SW480 (cell line): Measurements from ENCODE around the gene DFFA.
"Not testable (repeated sequence)": the region's sequence is repeated elsewhere in the genome, so short reads cannot be mapped to it uniquely, and the experiment has no call there.

ENCODE experiments used
- DNase-seq: peaks from one replicate; pipeline ENCODE4 v3.0.0-alpha.2; 2016; ENCODE audit warnings: low spot score

Gene DFFA

DNA sequence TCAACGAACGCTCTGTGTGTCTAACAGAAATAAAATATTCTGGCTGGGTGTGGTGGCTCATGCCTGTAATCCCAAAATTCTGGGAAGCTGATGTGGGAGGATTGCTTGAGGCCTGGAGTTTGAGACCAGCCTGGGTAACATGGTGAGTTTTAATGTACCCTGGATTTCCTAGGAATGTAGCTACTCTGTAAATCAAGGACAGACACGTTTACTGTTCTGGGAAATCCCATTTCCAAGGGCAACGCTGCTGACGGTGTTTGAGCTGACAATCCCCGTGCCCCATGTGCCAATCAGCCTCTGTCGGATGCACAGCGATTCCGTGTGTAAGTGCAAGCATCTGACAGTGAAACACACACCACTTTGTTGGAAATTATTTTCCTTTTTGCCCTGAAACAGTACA lies 14.5 kb downstream of the DFFA start:
- no peak for DNase-seq

- not testable (repeated sequence) for DNase-seq
These were observed 14.9 kb downstream of the DFFA start for GRCh38 chr1:10457462-10457861.

DNA sequence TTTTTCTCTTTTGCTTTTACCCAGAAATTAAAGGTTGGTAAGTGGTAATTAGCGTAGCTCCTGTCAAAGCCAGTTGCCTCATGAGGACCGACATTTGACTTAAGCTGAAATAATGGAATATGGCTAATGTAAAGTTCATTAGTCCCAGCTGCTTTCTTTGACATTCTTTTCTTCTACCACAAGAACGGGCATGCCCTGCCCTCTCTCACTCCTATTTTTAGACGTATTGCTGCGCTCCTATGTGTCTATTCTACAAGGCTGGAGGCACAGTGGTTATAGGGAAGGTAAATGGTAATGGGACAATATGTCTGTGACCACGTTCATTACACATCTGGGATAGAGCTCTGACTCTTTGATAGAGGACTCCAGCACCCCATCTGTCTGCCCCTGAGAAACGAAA lies 15.7 kb downstream of the DFFA start:
- DNase-seq: no peak

DNA sequence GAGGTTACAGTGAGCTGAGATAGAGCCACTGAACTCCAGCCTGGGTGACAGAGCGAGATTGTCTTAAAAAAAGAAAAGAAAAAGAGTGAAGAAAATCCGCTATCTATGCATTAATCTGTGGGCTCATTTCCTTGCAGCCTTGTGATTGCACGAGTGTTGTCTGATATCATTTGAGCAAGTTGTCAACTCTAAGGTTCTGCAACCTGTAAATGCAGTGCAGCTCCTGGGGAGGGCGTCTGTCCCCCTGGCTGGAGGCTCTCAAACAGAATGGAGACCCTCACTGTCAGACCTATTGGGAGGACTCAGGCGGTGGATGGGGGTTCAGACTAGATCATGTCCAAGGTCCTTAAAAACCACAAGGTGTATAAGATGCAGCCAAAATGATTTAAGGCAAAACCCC lies 16.3 kb downstream of the DFFA start:
- no peak for DNase-seq

GRCh38 chr1:10451287-10451686 lies 21.0 kb downstream of the DFFA start:
- no peak for DNase-seq

- DNase-seq: no peak
These were observed 21.5 kb downstream of the DFFA start for GRCh38 chr1:10450836-10451235.

DNA sequence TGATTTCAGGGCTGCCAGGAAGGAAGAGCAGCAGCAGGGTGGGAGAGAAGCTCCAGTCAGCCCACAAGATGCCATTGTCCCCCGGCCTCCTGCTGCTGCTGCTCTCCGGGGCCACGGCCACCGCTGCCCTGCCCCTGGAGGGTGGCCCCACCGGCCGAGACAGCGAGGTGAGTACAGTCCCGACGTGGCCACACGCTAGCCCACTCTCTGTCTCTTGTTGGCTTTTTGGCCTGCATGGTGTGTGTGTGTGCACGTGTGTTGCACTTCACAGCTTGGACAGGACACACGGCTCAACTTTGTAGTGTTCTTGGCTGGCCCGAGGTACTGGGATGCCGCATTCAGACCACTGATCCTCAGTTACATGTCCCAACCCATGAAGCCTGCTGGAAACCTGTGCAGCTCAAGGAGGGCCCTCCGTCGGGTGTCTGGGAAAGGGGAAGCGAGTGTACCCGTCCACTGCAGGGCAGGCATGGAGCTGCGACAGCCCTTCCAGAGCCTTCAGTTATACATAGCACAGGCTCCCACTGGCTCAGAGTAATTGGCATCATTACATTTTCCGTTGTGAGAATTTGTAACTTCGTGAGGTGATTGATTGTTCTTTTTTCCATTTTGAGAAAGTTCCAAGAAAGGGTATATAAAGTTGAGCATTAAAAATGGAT lies 22.0 kb downstream of the DFFA start:
- DNase-seq: no peak

- no peak for DNase-seq
These were observed 22.6 kb downstream of the DFFA start, which contains the start of gene CORT for GRCh38 chr1:10449751-10450150. CORT (plus strand) TSS chr1:10450031; CDS start chr1:10450224, 193 bp downstream.

GRCh38 chr1:10446790-10447422 lies 25.4 kb downstream of the DFFA start:
- no peak for DNase-seq

DNA sequence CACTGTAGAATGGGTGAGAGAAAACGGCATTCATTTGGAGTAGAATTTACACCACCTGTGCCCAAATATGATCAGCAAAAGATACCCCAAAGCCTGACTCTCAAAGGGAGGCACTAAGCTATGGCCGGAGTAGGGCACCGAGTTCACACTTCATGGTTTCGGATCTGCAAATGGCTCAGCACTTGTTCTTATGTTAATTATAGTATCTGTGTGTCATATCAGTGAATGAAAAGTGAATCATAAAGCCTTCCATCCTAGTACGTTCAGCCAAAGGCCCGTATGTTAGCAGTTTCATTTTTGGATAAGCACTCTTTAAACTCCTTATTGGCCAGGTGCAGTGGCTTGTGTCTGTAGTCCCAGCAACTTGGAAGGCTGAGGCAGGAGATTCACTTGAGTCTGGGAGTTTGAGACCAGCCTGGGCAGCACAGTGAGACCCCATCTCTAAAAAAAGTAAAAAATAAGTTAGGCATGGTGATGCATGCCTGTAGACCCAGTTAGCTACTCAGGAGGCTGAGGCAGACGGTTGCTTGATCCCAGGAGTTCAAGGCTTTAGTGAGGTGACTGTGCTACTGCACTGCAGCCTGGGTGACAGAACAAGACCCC lies 27.4 kb downstream of the DFFA start:
- DNase-seq: no peak

DNA sequence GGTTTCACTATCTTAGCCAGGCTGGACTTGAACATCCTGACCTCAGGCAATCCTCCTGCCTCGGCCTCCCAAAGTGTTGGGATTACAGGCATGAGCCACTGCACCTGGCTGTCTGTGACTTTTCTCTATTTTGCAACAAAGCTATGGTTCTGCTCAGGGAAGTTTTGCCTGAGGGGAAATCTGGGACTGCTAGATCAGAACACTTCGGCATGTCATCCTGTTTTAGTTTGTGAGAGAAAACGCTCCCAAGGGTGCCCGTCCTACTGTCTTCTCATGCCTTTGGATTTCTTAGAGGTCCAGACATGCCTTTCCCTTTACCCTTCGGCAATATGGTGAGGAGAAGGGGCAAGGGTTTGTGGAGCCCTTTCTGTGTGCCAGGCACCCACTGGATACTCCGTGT lies 28.1 kb downstream of the DFFA start:
- DNase-seq: no peak

GRCh38 chr1:10440794-10441193 lies 31.5 kb downstream of the DFFA start:
- DNase-seq: no peak

DNA sequence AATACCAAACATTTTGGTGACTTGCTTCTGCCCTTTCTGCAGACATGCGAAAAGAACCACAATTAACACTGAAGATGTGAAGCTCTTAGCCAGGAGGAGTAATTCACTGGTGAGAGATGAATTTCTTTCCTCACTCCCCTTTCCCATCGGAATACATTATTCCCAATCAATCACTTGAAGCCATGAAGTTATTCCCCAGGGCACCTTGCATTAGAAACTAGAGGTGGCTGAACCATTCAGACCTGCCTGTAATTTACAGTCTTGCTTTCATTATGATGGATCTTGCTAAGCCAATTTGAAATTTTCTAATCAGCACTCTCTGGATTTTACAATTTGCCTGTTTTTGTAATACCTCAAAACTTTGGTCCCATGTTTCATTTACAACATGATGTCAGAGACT lies 32.0 kb downstream of the DFFA start:
- no peak for DNase-seq

DNA sequence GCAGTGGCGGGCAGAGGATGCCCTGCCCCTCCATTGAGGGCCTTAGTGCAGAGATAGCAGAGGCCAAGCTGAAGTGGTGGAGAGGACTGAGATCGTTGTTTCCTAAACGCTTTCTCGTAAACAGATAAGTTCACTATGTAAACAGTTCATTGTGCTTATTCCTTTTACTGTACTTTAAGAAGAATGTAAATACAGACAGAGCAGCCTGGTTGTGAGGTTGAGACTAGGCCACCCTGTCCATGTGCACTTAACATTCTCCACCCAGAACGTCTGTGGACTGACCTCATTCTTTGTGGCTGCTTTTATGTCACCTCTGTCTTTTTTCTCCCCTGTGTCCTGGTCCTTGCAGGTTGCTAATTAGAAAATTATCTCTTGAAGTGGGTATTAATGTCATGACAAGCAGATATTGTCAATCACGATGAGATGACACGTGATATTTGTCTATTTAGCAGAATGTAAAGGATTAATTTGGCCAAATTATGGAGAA lies 33.6 kb downstream of the DFFA start:
- peak; percentile 31 for DNase-seq

- DNase-seq: no peak
These were observed 35.3 kb downstream of the DFFA start for GRCh38 chr1:10437052-10437451.

DNA sequence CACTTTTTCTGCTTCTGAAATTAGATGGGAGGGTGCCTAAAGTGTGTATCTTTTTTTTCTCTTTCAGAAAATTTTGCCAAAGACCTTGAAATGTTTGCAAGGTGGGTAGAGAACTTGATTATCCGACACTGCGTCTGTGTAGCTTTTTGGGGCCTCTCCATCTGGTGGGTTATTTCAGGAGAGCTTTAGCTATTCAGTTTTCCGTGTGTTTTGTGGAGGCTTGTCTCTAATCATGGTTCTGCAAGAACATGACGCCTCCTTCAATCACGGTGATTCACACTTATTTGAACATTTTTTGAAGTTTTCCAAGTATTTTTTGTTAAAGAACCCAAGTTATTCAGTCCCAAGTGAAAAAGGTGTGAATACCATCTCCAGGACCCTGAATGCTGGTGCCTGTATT lies 37.7 kb downstream of the DFFA start:
- DNase-seq: no peak

DNA sequence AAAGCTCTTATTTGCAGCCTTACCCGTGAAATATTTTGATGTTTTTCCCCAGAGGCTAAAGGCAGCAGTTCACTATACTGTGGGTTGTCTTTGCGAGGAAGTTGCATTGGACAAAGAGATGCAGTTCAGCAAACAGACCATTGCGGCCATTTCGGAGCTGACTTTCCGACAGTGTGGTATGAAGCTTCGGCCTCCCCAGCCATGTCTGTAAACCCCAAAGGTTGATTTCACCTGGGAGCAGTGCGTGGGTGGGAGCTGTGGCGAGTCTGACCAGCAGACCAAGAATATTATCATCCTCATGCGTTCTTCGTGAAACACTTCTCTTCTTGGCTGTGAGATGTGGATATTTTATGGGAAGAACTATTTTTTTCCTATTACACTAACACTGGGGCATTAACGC lies 38.5 kb downstream of the DFFA start:
- no peak for DNase-seq

GRCh38 chr1:10432910-10433700 lies 39.2 kb downstream of the DFFA start:
- no peak for DNase-seq

GRCh38 chr1:10431070-10431730 lies 41.1 kb downstream of the DFFA start:
- DNase-seq: peak; percentile 13

DNA sequence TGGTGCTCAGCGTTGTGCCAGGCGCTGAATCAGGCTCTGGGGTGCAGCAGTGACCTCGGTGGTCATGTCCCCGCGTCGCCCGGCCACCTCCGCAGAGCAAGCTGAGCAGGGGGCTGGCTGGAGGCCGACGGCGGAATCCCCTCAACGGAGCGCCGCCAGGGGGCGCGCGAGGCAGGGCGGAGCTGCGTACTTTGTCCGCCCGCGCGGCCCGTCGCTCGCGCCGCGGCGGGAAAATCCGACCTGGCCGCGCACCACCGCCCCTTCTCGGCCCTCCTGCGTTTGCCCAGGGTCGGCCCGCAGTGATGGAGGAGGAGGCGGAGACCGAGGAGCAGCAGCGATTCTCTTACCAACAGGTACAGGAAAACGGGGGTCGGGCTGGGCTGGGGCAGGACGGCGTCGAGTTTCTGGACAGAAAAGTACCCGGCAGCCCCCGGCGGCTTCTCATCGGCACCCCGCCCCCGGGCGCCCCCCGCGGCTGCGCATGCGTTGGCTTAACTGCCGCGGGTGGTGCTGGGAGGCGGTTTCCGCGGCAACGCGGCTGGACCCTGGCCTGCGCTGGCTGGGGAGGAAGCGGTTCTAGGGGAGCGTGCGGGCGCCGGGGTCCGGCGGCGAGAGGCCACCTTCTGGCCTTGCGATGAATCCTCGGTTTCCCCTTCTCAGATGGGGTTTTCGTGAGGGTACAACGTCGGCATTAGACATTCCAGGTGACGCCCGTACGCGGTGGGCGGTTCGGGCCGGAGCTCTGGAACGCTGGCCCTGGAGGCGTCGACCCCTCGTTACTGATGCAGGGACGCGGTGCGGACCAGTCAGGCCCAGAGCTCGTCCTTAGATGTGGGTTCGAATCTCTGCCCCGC lies 41.9 kb downstream of the DFFA start, which contains the start of gene CENPS:
Gene CENPS (plus strand): TSS at position 218 of the 854 bp plus-strand sequence. CDS start 85 bp downstream, at position 303.
- peak; percentile 84 for DNase-seq

GRCh38 chr1:10429868-10430215 lies 42.5 kb downstream of the DFFA start:
- DNase-seq: no peak
